Fibroblast of pulmonary artery (primary cell): ENCODE data around the gene ESYT1.

ENCODE experiments used
- DNase-seq: peaks from one replicate; pipeline ENCODE4 v3.0.0-alpha.2; 2010; ENCODE audit warnings: low read depth
- H3K4me3 ChIP-seq: replicated peaks from 2 replicates; pipeline ENCODE4 v1.5.1; 2011; ENCODE audit warnings: low read depth, mild to moderate bottlenecking, control low read depth, low read length, moderate library complexity
- TF ChIP-seq, protein P1 (sequence below): IDR thresholded peaks from 2 replicates; pipeline ENCODE4 v1.5.1; 2011; ENCODE audit warnings: mild to moderate bottlenecking, control low read depth, low read length, inconsistent platforms; ENCODE audit errors: missing control alignments

ESYT1 gene

DNA sequence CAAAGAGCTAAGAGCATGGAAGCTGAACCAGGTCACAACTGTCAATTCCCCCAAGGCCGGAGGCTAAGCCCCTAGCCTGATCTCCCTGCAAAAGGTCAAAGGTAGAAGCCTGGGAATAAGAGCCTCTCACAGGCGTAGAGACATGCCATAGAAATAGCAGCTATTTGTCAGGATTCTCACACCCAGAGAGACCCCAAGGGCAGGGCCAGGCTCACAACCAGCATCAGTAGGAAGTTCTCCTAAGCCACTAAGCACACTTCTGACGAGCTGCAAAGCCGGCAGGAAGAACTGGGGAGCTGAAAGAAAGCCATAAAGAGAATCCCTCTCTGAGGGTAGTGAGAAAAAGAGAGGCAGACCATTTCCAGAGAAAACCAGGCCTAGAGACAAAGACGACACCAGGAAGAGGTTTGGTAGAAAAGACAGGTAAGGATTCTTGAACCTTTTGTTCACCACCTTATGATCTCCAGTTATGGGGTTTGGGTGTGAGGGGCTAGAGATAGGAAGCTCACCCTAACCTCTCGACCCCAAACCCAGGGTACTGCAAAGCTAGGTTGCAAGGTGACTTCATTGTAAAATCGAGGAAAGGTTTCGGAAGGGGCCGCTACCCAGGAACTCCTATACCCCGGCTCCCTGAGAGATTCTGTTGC is 60.2 kb downstream of the ESYT1 start:
- no peak for DNase-seq
- TF ChIP-seq, protein P1, sequence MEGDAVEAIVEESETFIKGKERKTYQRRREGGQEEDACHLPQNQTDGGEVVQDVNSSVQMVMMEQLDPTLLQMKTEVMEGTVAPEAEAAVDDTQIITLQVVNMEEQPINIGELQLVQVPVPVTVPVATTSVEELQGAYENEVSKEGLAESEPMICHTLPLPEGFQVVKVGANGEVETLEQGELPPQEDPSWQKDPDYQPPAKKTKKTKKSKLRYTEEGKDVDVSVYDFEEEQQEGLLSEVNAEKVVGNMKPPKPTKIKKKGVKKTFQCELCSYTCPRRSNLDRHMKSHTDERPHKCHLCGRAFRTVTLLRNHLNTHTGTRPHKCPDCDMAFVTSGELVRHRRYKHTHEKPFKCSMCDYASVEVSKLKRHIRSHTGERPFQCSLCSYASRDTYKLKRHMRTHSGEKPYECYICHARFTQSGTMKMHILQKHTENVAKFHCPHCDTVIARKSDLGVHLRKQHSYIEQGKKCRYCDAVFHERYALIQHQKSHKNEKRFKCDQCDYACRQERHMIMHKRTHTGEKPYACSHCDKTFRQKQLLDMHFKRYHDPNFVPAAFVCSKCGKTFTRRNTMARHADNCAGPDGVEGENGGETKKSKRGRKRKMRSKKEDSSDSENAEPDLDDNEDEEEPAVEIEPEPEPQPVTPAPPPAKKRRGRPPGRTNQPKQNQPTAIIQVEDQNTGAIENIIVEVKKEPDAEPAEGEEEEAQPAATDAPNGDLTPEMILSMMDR, result no peak
- H3K4me3 ChIP-seq, result peak overlapping the region; percentile 69

DNA sequence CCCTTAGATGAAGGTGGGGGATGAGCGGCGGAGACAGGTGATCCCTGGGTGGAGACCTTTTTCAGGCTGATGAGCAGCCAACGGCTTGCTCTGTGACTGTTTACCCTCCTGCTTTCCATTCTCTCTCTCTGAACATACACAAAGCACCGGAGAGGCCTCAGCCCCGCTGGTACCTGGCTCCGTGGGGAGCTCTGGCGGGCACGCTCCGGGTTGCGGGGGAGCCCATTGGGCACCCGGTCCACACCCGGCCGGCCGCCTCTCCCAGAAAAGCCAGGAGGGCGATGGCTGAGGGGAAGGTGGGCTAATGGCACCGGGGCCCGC is 60.7 kb downstream of the ESYT1 start:
- no peak for DNase-seq
- H3K4me3 ChIP-seq, result peak overlapping the region; percentile 69
- TF ChIP-seq, protein P1, result no peak

DNA sequence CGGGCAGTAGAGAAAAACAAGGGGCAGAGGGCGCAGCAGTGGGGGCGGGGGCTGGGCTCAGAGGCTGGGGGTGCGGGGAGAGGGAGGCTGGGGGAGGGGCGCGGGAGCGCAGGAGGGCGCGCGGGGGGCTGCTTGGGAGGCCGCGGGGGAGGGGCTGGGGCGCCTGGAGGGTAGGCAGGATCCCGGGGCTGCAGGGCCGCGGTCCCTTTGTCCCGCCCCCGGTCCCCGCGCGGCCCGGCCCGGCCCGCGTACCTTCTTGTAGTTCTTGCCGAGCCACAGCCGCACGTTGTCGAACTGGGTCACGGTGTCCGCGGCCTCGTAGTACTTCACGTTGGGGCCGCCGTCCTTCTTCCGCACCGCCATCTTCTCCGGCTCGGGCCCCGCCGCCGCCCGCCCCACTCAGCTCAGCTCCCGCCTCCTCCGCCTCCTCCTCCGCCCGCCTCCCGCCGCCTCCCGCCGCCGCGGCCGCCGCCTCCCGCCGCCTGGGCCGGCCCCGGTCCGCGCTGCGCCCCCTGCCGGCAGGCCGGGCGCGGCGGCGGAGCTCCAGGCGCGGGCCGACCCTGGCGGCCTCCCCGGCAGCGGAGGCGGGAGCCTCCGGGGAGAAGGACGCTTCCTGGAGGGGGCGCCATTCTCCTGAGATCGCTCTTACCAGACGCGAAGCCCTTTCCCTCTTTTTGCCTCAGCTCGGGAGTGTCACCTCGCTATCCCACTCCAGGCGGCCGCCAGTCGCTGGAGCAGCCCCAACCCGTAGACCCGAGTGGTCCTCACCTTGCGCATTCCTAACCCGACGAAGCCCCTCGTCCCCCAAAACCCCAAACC is 61.2 kb downstream of the ESYT1 start, which contains the start of gene SMARCC2:
Gene SMARCC2, minus strand, starts transcription at position 385 of the 819 bp plus-strand sequence. Its CDS starts 22 bp downstream, at position 363.
- TF ChIP-seq, protein P1, result peak; percentile 44
- peak within 1 kb of the TSS; percentile 76 for H3K4me3 ChIP-seq
- peak; percentile 87 for DNase-seq

DNA sequence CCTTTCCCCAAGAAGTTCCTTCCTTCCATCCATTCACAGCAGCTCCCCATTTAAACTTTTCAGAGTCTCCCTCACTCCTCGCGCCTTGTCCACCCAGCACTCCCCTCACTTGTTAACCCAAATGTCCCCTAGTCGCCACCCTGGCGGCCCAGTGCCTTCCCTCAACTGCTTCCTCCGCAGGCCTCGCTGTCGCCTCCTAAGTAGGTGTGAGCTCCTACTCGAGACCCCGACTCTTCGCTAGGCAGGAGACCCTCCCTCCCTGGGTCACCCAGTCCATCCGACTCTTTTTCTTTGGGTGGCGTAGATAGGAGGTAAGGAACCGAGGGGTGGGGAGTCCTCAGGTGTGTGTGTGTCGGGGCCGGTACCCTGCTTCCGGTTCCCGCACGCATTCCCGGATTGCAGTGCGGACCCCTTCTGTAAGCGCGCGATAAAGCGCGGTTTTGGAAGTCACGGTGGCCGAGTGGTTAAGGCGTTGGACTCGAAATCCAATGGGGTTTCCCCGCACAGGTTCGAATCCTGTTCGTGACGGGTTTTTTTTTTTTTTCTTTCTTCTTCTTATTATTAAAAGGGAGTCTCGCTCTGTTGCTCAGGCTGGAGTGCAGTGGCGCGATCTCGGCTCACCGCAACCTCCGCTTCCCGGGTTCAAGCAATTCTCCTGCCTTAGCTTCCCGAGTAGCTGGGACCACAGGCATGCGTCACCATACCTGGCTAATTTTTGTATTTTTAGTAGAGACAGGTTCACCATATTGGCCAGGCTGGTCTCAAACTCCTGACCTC is 62.0 kb downstream of the ESYT1 start:
- H3K4me3 ChIP-seq, result peak overlapping the region; percentile 76
- DNase-seq, result peak; percentile 84
- TF ChIP-seq, protein P1, result no peak

DNA sequence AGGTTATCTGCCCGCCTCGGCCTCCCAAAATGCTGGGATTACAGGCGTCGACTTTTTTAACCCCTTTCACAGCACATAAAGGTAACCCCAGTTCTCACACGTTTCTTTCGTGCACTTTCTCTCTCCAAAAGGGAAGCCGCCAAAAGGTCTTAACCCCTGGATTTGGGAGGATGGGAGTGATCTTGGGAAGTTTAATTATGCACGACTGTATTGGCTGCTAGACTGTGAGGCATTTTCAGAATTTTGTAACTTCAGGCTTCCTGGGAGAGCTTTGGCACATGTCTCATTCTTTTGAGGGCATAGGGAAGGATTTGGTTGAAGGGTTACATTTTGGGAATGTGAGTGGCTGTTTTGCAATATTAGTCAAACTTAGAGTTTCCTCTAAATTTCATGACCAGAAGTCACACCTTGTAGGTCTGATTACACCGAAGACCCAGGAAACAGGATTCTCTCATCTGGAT is 62.7 kb downstream of the ESYT1 start:
- H3K4me3 ChIP-seq, result peak overlapping the region; percentile 76
- no peak for DNase-seq
- TF ChIP-seq, protein P1, result no peak

DNA sequence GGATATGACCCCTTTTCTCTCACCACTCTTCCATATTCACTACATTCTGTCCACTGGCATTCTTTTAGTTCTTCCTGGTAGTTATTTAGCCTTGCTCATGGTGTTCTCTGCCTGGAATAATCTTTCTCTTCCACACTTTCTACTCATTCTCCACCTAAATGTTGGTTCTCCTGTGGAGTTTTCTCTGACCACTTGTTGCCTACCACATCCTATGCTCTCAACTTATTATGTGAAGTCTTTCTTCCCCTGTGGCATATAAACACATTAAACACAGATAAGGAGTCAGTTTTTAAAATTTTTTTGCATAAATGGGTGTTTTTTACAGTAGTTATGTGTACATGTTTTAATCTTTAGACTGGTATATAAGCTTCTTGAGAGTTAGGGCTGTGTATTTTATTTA is 64.5 kb downstream of the ESYT1 start:
- no peak overlapping the region for H3K4me3 ChIP-seq
- TF ChIP-seq, protein P1, result no peak
- no peak for DNase-seq
